HG02973 (cell line): ENCODE data around the gene AASDH.
A peak's percentile ranks its signal among the peaks of the same experiment; 100 is the strongest.

Experiments
- ATAC-seq: cut with Tn5 transposase; IDR thresholded peaks from one replicate; pipeline ENCODE4 v1.9.1; 2021; ENCODE audit warnings: moderate library complexity; ENCODE audit not compliant: unreplicated experiment

AASDH gene

DNA sequence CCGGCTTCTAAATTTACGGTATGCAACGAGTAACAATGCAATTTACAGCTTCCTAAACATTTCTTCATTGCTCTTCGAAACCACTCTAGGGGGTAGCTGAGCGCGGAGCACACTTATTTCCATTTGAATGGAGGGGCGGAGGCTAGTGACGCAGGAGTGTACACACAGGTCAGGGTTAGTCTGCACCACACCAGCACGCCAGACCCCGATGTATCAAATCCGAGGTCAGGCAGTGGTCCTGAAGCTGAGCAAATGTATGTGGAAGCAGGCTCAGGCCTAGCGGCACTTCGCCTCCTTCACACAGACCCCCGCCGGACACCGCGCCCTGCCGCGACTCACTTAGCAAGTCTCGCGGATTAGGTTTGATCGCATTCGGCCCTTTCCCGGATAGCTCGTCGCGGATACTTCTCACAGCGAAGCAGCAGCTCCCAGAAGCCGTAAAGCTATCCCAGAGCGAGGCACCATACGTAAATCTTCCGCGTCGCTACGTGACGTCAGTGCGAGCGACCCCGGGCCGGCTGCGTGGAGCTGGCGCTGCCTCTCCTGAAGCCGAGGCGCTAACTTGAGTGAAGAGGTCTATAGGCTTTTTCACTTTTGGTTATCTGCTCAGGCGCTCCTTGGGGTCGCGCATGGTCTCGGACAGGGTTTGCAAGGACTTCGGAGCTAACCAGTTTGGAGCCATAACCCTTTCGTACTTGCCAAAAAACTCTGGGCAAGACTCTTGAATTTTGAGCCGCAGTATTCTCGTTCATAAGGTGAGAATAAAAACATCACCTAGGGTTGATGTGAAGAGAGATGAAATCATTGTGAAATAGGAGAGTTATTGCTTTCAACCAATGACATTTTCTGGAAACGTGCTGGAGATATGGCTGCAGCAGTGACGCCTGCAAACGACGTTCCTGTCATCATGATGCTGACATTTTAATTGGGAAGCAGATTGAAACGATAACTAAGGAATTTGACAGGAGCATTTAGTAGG, at the start of gene AASDH:
Gene AASDH (minus strand): TSS at position 469 of the 979 bp plus-strand sequence. CDS start 3,192 bp downstream, outside the sequence.
- ATAC-seq, result peak; percentile 87

DNA sequence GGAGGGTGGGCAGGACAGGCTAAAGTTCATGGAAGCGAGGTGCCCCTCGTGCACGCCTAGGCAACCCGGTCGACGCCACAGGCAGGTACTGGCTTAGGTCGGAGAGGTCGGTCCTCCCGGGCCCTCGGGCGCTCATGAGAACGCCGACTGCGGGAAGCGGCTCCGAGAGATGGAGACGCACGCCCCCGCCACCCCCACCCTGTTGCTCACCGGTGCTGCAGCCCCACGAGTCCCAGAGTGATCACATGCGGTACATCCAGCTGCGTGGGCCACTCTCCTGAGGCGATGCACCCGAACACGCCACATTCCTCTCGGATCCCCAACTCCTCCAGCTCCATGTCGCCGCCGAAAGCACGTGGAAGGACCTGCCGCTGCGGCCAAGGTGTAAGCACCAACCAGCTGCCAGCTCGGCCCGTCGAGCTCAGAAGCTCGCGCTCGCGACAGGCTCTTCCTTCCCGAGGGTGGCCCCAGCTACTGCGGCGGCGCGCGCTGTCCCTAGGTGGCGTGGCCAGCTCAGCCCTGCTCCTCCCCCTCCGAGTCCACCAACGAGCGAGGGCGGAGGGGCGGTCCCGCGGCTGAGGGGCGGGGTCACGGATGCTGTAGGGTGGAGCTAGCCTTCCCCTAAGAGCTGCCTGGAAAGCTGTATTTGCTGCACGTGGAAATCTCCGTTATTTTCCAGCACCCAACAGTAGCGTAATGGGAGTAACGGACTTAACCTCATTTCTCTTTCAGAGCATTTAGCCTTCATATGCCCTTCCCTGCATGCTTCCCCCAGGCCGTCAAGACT, 48.0 kb upstream of the AASDH start, which contains the start of gene PPAT:
Gene PPAT (minus strand): TSS at position 476 of the 787 bp plus-strand sequence. CDS start 138 bp downstream, at position 338.
- ATAC-seq, result peak; percentile 66

GRCh38 chr4:56434599-56435139, 47.4 kb upstream of the AASDH start:
- ATAC-seq, result peak; percentile 12

DNA sequence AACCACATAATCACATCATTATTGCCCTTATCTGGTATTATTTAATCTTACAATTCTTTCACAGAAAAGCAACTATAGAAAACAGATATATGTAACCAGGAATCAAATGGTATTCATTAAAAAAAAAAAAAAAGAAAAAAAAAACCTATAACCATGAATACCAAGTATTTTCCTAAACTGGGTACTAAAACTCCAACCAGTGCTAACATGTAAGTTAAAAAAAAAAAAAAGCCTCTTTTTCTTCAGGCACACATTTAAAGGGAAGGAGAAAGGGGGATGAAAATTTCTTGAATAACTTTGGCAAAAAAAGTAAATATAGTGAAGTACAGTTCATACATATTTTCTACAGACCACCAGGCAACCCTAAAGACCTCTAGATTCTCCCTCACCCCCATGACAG, 46.0 kb upstream of the AASDH start:
- no peak for ATAC-seq

DNA sequence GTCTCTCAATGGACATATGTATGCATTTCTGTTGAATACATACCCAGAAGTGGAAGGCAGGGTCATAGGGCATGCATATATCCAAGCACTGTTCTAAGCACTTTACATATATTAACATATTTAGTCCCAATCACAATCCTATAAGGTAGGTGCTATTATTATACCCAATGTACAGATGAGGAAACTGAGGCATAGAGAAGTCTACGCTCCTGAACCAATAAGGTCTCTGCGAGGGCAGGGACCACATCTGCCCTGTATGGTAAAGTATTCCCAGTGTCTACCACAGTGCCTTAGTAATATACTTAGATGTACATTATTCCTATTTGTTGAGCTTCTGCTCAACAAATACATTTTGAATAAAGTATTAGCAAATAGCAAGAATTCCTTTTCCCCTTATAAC, 42.9 kb upstream of the AASDH start:
- ATAC-seq, result no peak

DNA sequence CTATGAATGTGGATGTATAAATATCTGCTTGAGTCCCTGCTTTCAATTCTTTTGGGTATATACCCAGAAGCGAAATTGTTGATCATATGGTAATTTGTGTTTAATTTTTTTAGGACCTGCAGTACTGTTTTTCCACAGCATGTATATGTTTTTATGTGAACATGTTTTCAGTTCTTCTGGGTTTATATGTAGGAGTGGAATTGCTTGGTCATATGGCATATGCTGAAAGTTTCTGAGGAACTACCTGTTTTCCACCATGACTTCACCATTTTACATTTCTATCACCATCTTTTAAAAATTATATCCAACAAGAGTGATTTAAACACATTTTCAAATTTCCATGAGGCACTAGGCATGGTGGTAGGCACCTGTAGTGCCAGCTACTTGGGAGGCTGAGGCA, 39.9 kb upstream of the AASDH start:
- ATAC-seq, result no peak

DNA sequence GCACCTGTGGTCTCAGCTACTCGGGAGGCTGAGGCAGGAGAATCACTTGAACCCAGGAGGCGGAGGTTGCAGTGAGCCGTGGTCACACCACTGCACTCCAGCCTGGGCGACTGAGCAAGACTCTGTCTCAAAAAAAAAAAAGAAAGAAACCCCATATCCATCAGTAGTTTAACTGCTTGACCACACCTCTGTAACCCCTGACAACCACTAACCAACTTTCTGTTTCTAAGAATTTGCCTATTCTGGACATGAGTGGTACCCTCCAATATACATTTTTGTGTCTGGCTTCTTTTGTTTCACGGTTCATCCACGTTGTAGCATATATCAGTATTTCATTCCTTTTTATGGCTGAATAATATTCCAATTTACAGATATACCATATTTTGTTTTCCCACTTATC, 39.0 kb upstream of the AASDH start:
- ATAC-seq, result peak; percentile 84

DNA sequence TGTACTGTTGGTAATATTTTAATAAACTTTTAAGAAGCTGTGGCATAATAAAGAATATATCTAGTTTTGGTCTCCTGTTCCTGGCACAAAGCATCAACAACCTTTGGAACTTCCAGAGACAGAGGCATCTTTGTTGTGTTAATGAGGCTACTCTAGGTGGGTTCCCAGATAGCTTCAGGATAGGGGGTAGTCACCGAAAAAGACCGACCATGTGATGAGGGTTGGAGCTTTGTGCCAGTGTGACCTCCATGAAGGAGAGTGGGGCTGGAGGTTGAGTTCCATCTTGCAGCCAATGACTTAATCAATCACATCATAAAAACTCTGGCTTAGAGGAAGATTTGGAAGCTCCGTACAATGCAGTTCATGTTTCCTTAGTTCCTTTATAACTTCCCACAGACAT, 38.2 kb upstream of the AASDH start:
- ATAC-seq, result no peak

DNA sequence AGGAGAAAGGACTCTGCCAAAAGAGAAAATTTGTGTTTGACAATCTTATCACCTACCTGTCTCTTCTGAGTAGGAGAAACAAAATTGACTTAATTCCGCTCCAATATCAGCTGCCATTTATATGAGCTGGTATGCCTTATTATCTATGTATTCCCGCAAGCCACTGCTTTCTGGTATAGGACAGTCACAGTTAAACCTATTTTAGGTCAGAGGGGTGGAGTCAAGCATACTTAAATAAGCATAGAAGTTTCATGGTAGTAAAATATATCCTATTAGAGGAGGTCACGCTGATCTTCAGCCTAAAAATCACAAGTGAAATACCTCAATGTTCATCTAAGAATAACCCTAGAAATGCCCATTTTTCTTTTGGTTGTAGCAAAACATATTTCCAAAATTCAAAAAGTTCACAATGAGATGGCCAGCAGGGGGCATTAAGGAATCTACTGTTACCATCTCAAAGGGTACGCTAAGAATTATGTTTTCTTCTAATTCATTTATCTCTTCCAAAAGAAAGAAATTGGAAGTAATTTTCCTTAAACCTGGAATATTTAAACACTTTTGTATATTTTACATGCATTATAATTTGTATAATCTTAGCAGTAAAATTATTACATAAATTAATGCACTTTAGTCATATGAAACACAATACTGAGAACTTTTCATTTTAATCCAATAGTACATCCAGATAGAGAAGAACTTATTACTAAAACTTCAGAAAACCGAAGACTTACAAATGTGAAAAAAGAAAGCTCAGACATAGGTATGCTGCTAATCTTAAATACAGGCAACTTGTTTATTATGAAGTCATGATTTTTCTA, 37.6 kb upstream of the AASDH start:
- no peak for ATAC-seq

- ATAC-seq, result no peak
These were observed 36.9 kb upstream of the AASDH start for GRCh38 chr4:56424176-56424575.

DNA sequence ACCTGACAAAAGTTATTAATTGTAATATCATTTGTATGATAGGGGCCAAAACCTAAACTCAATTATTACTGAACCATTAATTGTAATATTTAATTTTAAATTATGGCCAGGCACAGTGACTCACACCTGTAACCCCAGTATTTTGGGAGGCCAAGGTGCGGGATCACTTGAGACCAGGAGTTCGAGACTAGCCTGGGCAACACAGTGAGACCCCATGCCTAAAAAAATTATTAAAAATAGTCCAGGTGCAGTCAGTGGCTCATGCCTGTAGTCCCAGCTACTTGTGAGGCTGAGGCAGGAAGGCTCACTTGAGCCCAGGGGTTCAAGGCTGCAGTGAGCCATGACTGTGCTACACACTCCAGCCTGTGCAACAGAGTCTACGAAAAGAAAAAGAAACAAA, 30.1 kb upstream of the AASDH start:
- no peak for ATAC-seq

GRCh38 chr4:56416349-56416748, 29.1 kb upstream of the AASDH start:
- ATAC-seq, result no peak

- ATAC-seq, result no peak
These were observed 26.9 kb upstream of the AASDH start for GRCh38 chr4:56414135-56414670.

- ATAC-seq, result no peak
These were observed 23.2 kb upstream of the AASDH start for GRCh38 chr4:56410247-56411062.

DNA sequence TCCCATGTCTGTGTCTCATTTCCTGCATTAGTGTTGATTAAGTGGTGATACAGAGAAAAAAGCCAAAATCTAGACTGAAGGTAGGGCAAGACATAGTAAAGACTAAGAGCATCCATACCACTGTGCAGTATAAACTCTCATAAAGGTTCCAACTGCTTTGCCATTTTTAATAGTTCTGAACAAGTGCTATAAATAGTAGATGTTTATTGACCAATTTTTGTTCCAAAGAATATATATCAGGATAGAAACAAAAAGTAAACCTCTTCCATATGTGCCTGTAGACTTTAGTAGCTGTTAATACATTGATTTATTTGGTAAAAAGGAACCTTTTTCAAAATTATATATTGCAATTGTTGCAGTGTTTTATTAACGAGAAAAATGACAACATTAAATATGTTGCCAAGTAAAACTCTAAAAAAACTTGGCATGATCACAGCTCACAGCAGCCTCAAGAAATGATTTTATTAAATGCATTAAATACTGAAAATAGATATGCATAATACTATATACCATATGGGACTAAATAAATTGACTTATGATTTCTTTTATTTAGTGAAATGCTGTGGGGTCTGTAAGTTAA, 22.3 kb upstream of the AASDH start:
- no peak for ATAC-seq

- no peak for ATAC-seq
These were observed 21.7 kb upstream of the AASDH start for GRCh38 chr4:56408978-56409377.

GRCh38 chr4:56406151-56406550, 18.9 kb upstream of the AASDH start:
- ATAC-seq, result no peak

GRCh38 chr4:56405016-56405415, 17.7 kb upstream of the AASDH start:
- no peak for ATAC-seq

DNA sequence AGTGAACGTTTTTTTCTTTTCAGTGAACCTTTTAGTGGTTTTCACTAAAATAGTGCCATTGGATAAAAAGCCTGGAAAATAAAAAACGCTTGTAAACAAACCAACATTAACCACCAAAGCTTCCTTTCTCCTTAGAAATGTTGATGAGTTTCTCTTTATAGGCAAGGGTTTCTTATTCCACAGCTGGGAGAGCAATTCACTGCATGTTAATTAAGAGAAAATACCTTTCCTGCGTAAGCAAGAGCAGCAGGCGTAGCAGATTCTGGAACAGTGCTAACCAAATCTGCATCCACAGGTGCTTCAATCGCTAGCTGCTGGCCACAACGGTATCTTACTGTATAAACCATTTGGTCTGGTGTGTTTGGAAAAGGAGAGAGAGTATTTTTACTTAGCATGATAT, 13.3 kb upstream of the AASDH start:
- no peak for ATAC-seq
